Psoas muscle (tissue), 8 donors: Measurements from ENCODE around the gene RASL11A. TPM values are rescaled to one million over a fixed set of nuclear protein-coding genes. Genes with fewer than 3 reads are reported as not detected.

Source experiments
- ATAC-seq, 4 donors: fragments of 200-7000 bp; cut with Tn5 transposase; one replicate each; pipeline ENCODE4 v1.9.1; 2020; ENCODE audit warnings: moderate library complexity in 3 of 4, mild to moderate bottlenecking in 2 of 4
- DNase-seq, 2 donors: peaks; one replicate each; pipeline ENCODE4 v3.0.0-alpha.2; 2020
- H3K27ac ChIP-seq: fragments of 200-600 bp; one replicate; pipeline ENCODE4 v1.8.0; 2022
- H3K27me3 ChIP-seq, 3 donors: fragments of 200-600 bp in 1 of 3; one replicate each; pipeline versions ENCODE4 v1.6.1 to v1.8.0; 2013 to 2022; ENCODE audit warnings: low read length in 2 of 3, mild to moderate bottlenecking in 2 of 3, moderate library complexity in 1 of 3; ENCODE audit not compliant: insufficient read depth in 3 of 3
- H3K36me3 ChIP-seq, 2 donors: fragments of 200-600 bp in 1 of 2; one replicate each; pipeline versions ENCODE4 v1.6.1 to v1.8.0; 2013 to 2022; ENCODE audit warnings: low read depth in 1 of 2, mild to moderate bottlenecking in 1 of 2, moderate library complexity in 1 of 2; ENCODE audit not compliant: insufficient read depth in 1 of 2
- H3K4me1 ChIP-seq: fragments of 200-600 bp; one replicate; pipeline ENCODE4 v1.8.0; 2022
- H3K4me3 ChIP-seq: fragments of 200-600 bp; one replicate; pipeline ENCODE4 v1.8.0; 2022; ENCODE audit warnings: mild to moderate bottlenecking
- H3K9me3 ChIP-seq: fragments of 200-600 bp; one replicate; pipeline ENCODE4 v1.8.0; 2022
- WGBS, 3 donors: extraction: QIAGEN DNeasy Blood & Tissue Kit; methylation state at CpG; one replicate each; pipeline versions ENCODE4 v1.1.6 to v1.1.7; 2013; 5-methylcytosine and 5-hydroxymethylcytosine counted together
- intact Hi-C, 2 donors: fragments of 100-400 bp; cut with DNase I; formaldehyde crosslinking; loops; one replicate each; pipeline versions ENCODE4 v1.11.0 to v1.14.2; 2022
- polyA plus RNA-seq, 3 donors: library from polyadenylated mRNA; stranded (reverse); fragments of 200-250 nt; gene quantifications; one replicate each; pipeline ENCODE4 v1.2.3, GENCODE V29; 2013
- total RNA-seq, 4 donors: library from RNA; stranded (reverse); fragmentation: NEBNext Ultra II Directional in 2 of 4; extraction: Animal tissue kit (Norgen Biotek cat#: 25700) in 2 of 4; gene quantifications; one replicate each; pipeline versions ENCODE4 v1.2.1 to v1.2.4, GENCODE V29; 2021 to 2023
- TF ChIP-seq, protein P1 (sequence below): fragments of 200-600 bp; IDR thresholded peaks from one replicate; pipeline ENCODE4 v1.8.0; 2022; ENCODE audit warnings: antibody characterized with exemption
- donor health status: healthy with polysubstance abuse.
- donor health status: DM: no; HTN: no; CAD: no; lungs with moderate emphysema.
- donor health status: Bipolar disorder and iron deficiency.
- donor health status: healthy.
- donor health status: DM: yes; HTN: yes; CAD: no.
- donor health status: DM: no; HTN: no; CAD: no.
- donor health status: DM: no; HTN: no; CAD: no.
- donor health status: DM: yes; HTN: yes; CAD: no.

RASL11A gene
- total and polyA plus RNA-seq, 7 donors = 2.3 to 6.4 (median 3.3) TPM

DNA sequence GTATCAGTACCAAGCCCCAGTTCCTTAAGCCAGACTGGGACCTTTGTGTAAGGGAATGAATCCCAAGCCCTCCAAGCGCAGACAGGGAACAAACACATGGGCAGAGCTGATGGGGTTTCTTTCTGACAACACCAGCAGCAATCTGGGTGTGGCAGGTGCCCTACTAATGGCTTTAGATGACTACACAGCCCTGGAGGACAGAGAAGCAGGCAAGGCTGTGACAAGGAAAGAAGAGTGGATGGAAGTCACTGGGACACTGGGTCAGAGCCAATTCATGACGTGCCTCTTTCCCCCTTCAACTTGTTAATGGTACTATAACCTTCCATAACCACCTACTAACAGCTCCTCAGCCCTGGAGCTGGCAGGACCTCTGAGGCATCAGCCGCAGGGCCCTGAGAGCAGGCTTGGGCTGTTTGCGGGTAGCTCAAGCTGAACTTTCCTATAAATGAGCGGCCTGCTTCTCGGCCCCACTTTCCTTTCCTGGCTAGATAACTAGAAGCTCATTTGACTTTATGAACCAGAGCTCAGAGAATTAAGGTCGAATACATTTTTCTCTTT is 38.9 kb downstream of the RASL11A start:
- no peaks in the 10 kb centered on the region for H3K27me3 ChIP-seq
- H3K36me3 ChIP-seq = no peaks in the 10 kb centered on the region
- WGBS, 3 donors = 65 to 68% (median 66%) methylated on average over 7 of the region's 7 CpGs
- TF ChIP-seq, protein P1, sequence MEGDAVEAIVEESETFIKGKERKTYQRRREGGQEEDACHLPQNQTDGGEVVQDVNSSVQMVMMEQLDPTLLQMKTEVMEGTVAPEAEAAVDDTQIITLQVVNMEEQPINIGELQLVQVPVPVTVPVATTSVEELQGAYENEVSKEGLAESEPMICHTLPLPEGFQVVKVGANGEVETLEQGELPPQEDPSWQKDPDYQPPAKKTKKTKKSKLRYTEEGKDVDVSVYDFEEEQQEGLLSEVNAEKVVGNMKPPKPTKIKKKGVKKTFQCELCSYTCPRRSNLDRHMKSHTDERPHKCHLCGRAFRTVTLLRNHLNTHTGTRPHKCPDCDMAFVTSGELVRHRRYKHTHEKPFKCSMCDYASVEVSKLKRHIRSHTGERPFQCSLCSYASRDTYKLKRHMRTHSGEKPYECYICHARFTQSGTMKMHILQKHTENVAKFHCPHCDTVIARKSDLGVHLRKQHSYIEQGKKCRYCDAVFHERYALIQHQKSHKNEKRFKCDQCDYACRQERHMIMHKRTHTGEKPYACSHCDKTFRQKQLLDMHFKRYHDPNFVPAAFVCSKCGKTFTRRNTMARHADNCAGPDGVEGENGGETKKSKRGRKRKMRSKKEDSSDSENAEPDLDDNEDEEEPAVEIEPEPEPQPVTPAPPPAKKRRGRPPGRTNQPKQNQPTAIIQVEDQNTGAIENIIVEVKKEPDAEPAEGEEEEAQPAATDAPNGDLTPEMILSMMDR = no peak
- ATAC-seq = no peak
- H3K9me3 ChIP-seq = no peaks in the 10 kb centered on the region
- no peaks in the 10 kb centered on the region for H3K4me1 ChIP-seq
- DNase-seq = no peak
- intact Hi-C loops = no loop called here
- no peak overlapping the region for H3K27ac ChIP-seq
- no peak overlapping the region for H3K4me3 ChIP-seq

DNA sequence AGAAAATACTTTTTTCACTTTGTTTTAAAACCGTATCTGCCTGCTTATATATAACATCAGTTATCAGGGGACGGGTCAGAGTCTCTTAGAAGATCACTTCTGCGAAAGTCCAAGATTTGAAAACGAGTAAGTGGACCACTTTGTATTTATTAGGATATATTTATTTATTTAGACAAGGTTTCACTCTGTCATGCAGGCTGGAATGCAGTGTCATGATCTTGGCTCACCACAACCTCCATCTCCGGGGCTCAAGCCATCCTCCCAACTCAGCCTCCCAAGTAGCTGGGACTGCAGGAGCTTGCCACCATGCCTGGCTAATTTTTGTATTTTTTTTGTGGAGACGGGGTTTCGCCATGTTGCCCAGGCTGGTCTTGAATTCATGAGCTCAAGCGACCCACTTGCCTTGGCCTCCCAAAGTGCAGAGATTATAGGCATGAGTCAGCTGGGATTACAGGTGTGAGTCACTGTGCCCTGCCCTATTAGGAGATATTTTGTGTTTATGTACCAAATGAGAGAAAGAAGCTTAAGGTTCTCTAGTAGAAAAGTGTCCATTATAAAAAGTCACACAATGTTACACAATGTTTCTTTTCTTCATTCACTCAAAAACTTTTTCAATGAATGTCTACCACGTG is 39.5 kb downstream of the RASL11A start:
- no peak for ATAC-seq
- WGBS, 3 donors = 75 to 84% (median 82%) methylated on average over 9 of the region's 9 CpGs
- H3K27ac ChIP-seq = no peak overlapping the region

DNA sequence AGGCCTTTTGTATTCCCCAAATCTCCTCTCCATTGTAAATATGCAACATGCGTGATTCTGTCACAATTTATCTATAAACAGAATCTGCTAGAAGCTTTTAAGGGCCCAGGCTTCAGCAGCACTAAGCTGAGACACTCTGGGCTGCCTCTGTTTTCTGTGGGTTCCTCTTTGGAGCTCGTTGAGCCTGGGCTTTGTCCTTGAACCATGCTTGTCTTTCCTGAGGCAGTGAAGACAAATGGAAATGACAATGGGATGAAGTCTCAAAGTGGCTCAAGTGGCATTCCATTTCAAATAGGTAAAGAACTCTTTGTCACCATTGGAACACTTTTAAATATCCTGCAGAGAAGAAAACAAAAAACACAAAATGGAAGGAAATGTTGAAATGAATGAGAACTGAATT is 40.3 kb downstream of the RASL11A start:
- no peak for DNase-seq
- Histone ChIP-seq H3K27ac (no peak overlapping the region), H3K36me3 (no peaks in the 10 kb centered on the region), H3K9me3 (no peaks in the 10 kb centered on the region), H3K4me1 (no peaks in the 10 kb centered on the region), H3K4me3 (no peak overlapping the region), H3K27me3 (no peaks in the 10 kb centered on the region)
- 48 to 56% (median 51%) methylated on average over 2 of the region's 2 CpGs for WGBS, 3 donors
- intact Hi-C loops = no loop called here
- TF ChIP-seq, protein P1 = no peak
- no peak for ATAC-seq

More for the DNA sequence above, 39.5 kb downstream of the RASL11A start:
- TF ChIP-seq, protein P1 = no peak
- intact Hi-C loops = no loop called here
- Histone ChIP-seq H3K27me3 (no peaks in the 10 kb centered on the region), H3K4me3 (no peak overlapping the region), H3K4me1 (no peaks in the 10 kb centered on the region), H3K36me3 (no peaks in the 10 kb centered on the region), H3K9me3 (no peaks in the 10 kb centered on the region)
- DNase-seq = no peak

GRCh38 chr13:27311518-27312210 is 41.0 kb downstream of the RASL11A start:
- WGBS, 3 donors = 73 to 78% (median 76%) methylated on average over 6 of the region's 6 CpGs
- ATAC-seq (no peak), DNase-seq (no peak)
- H3K4me3 ChIP-seq = no peak overlapping the region
- TF ChIP-seq, protein P1 = no peak
- peaks cover 0 to 2% (median 0%) of the 10 kb centered on the region in 3 donors for H3K27me3 ChIP-seq
- H3K9me3 ChIP-seq = no peaks in the 10 kb centered on the region
- no peaks in the 10 kb centered on the region for H3K4me1 ChIP-seq
- H3K27ac ChIP-seq = no peak overlapping the region
- H3K36me3 ChIP-seq = no peaks in the 10 kb centered on the region
- intact Hi-C loops = no loop called here
